Esophagus squamous epithelium (tissue), 5 donors: ENCODE data around the gene IKBKE. TPM values are rescaled to one million over a fixed set of nuclear protein-coding genes. Genes with fewer than 3 reads are reported as not detected.

ENCODE experiments used
- DNase-seq: peaks from one replicate; lab custom pipeline; 2025; lab: John Stamatoyannopoulos, UW
- H3K27ac ChIP-seq, 4 donors: fragments of 200-600 bp; sonication (generic); one replicate each; pipeline ENCODE4 v1.5.1; 2016 to 2019; ENCODE audit warnings: mild to moderate bottlenecking in 1 of 4
- H3K27me3 ChIP-seq, 4 donors: fragments of 200-600 bp; sonication (generic); 1 replicate in 3 of 4; 2 replicates in 1 of 4; pipeline versions ENCODE4 v1.5.1 to v1.6.0; 2017 to 2021; ENCODE audit warnings: antibody characterized with exemption in 1 of 4
- H3K36me3 ChIP-seq, 3 donors: fragments of 200-600 bp; sonication (generic); one replicate each; pipeline ENCODE4 v1.5.1; 2016 to 2019
- H3K4me1 ChIP-seq, 3 donors: fragments of 200-600 bp; sonication (generic); one replicate each; pipeline ENCODE4 v1.5.1; 2017 to 2019
- H3K4me3 ChIP-seq, 4 donors: fragments of 200-600 bp; sonication (generic); 1 replicate in 3 of 4; 2 replicates in 1 of 4; pipeline ENCODE4 v1.5.1; 2016 to 2019; ENCODE audit warnings: mild to moderate bottlenecking in 2 of 4, moderate library complexity in 1 of 4
- H3K9me3 ChIP-seq, 3 donors: fragments of 200-600 bp; sonication (generic); one replicate each; pipeline ENCODE4 v1.5.1; 2016 to 2019
- CTCF ChIP-seq, 6 experiments: fragments of 450-650 bp in 4 of 6; fragments of 200-600 bp in 2 of 6; sonication (generic) in 2 of 6; IDR thresholded peaks; one replicate each; pipeline ENCODE4 v1.5.1; 2016 to 2019; ENCODE audit warnings: antibody characterized with exemption in 6 of 6, mild to moderate bottlenecking in 4 of 6, moderate library complexity in 4 of 6
- POLR2A ChIP-seq, 4 donors: fragments of 450-650 bp; IDR thresholded peaks; one replicate each; pipeline ENCODE4 v1.6.1; 2017; ENCODE audit warnings: antibody characterized with exemption in 4 of 4, mild to moderate bottlenecking in 4 of 4, moderate library complexity in 3 of 4
- WGBS, 2 donors: methylation state at CpG; one replicate each; pipeline ENCODE4 v1.1.5; 2018; 5-methylcytosine and 5-hydroxymethylcytosine counted together
- intact Hi-C: fragments of 100-400 bp; cut with DNase I; formaldehyde crosslinking; loops from one replicate; pipeline ENCODE4 v1.15.0; 2022
- small RNA-seq, 4 donors: library from RNA; depleted of rRNA; stranded (forward); fragments of <200 nt; gene quantifications; one replicate each; pipeline ENCODE3, GENCODE V24; 2016
- total RNA-seq, 4 donors: library from RNA; depleted of rRNA; stranded (reverse); fragments of >200 nt; gene quantifications; one replicate each; pipeline ENCODE4 v1.1.0, GENCODE V29; 2016
- donor health status: DM: yes; HTN: yes; CAD: no.

The IKBKE gene
- total RNA-seq, 4 donors from 2014 or later = 12.6 to 23.7 (median 18.1) TPM

- intact Hi-C loops = loop anchor here (5.0 kb wide), 1 partner anchor 41 kb away; no protein-coding TSS in a partner anchor
- Histone ChIP-seq H3K4me3 (no peak overlapping the region), H3K36me3 (peaks cover 0 to 43% (median 0%) of the 10 kb centered on the region in 3 donors), H3K27ac (peak overlapping the region in 3 of 4 donors; percentile 65 to 79 (median 77)), H3K27me3 (no peaks in the 10 kb centered on the region), H3K9me3 (no peaks in the 10 kb centered on the region), H3K4me1 (peaks cover 13 to 55% (median 22%) of the 10 kb centered on the region in 3 donors)
- DNase-seq = no peak
- WGBS, 2 donors = 87 to 94% methylated on average over 7 of the region's 7 CpGs
- TF ChIP-seq CTCF (IDR thresholded peaks at IDR 0.05) (no peak), POLR2A (IDR thresholded peaks at IDR 0.05) (no peak)
Observed at GRCh38 chr1:206541236-206541833, 71.1 kb downstream of the IKBKE start.

- peaks cover 9 to 39% (median 15%) of the 10 kb centered on the region in 3 donors for H3K4me1 ChIP-seq
- H3K27me3 ChIP-seq = no peaks in the 10 kb centered on the region
- H3K4me3 ChIP-seq = no peak overlapping the region
- H3K36me3 ChIP-seq = peaks cover 0 to 23% (median 0%) of the 10 kb centered on the region in 3 donors
- TF ChIP-seq POLR2A (IDR thresholded peaks at IDR 0.05) (no peak), CTCF (IDR thresholded peaks at IDR 0.05) (peak; percentile 68 to 86 (median 73))
- WGBS, 2 donors = 16 to 23% methylated on average over 5 to 7 of the region's 9 CpGs
- no peak for DNase-seq
- no peak overlapping the region for H3K27ac ChIP-seq
- intact Hi-C loops = loop anchor here (5.0 kb wide), 1 partner anchor 38 kb away; no protein-coding TSS in a partner anchor
- H3K9me3 ChIP-seq = no peaks in the 10 kb centered on the region
Observed at GRCh38 chr1:206544562-206545257, 74.4 kb downstream of the IKBKE start.

GRCh38 chr1:206545351-206545750, 75.1 kb downstream of the IKBKE start:
- intact Hi-C loops = no loop called here
- Histone ChIP-seq H3K9me3 (no peaks in the 10 kb centered on the region), H3K27ac (no peak overlapping the region), H3K36me3 (peaks cover 0 to 20% (median 0%) of the 10 kb centered on the region in 3 donors), H3K27me3 (no peaks in the 10 kb centered on the region), H3K4me3 (no peak overlapping the region), H3K4me1 (peaks cover 3 to 39% (median 9%) of the 10 kb centered on the region in 3 donors)
- TF ChIP-seq CTCF (IDR thresholded peaks at IDR 0.05) (no peak), POLR2A (IDR thresholded peaks at IDR 0.05) (no peak)
- no peak for DNase-seq
- 86 to 93% methylated on average over 1 of the region's 1 CpG for WGBS, 2 donors

Small RNAs within 50 kb of the gene (small RNA-seq; reads per million reads assigned to genes)
- 0 reads per million in 4 donors for gene MIR6769B

Other genes with a start within 250 kb of the IKBKE start
- gene RASSF5, start 37.1 kb downstream of the IKBKE start, total RNA-seq = 10 to 100 TPM; 29.2 to 85.3 (median 35.1) TPM
- gene EIF2D, start 142.0 kb downstream of the IKBKE start, total RNA-seq = 10 to 100 TPM; 26.8 to 54.4 (median 42.2) TPM
- gene DYRK3, start 165.1 kb downstream of the IKBKE start, total RNA-seq = 1 to 10 TPM; 2.5 to 9.1 (median 4.0) TPM
- 10 to 100 TPM; 37.8 to 50.7 (median 43.2) TPM for gene MAPKAPK2, start 214.4 kb downstream of the IKBKE start, total RNA-seq